K562 (cell line): Measurements from ENCODE around the gene NTN3. TPM values are rescaled to one million over a fixed set of nuclear protein-coding genes. Genes with fewer than 3 reads are reported as not detected.

Experiments
- ATAC-seq: fragments of 200-7000 bp; cut with Tn5 transposase; 3 replicates; pipeline ENCODE4 v1.9.1; 2020; ENCODE audit warnings: moderate library complexity
- BruUV-seq: library from RNA; stranded (reverse); fragments of 400-500 nt; replicated peaks from 2 replicates; lab custom pipeline; 2021; lab: Mats Ljungman, UMichigan
- CTCF ChIA-PET: fragments of 300-600 bp; formaldehyde crosslinking; extraction: SDS; loops from one replicate; lab custom pipeline; 2021; ENCODE audit warnings: low intra/inter-chr PET ratio; lab: Yijun Ruan, JAX
- POLR2A ChIA-PET: fragments of 300-600, 350-650 bp; sonication (Branson Sonifier 250); formaldehyde crosslinking; extraction: SDS; loops from one replicate; lab custom pipeline; 2021; ENCODE audit warnings: antibody characterized with exemption, inconsistent platforms; lab: Yijun Ruan, JAX
- DNase-seq, 4 experiments: peaks; one replicate each; pipeline versions ENCODE4 v3.0.0 to v3.0.0-alpha.2; 2011 to 2018; ENCODE audit warnings: low spot score in 3 of 4, mixed read lengths in 3 of 4; ENCODE audit errors: extremely low read depth in 1 of 4
- FAIRE-seq: peaks from 2 replicates; lab custom pipeline; 2011; peaks lifted over from hg19 to GRCh38; lab: Jason Lieb, UNC
- H2AFZ ChIP-seq: 2 replicates; pipeline ENCODE4 v1.6.0; 2011; ENCODE audit warnings: low read depth, low read length, control low read depth, inconsistent platforms
- H3K27ac ChIP-seq: fragments of 200-600 bp; 3 replicates; pipeline ENCODE4 v1.8.0; 2011; ENCODE audit warnings: low read depth, mild to moderate bottlenecking, control low read depth, inconsistent platforms, low read length, moderate library complexity, mixed read lengths; ENCODE audit errors: extremely low read depth
- H3K27me3 ChIP-seq, 2 experiments: fragments of 300-600 bp in 1 of 2; 2 replicates in 1 of 2; 3 replicates in 1 of 2; pipeline versions ENCODE4 v1.6.0 to v1.8.0; 2011; ENCODE audit warnings: inconsistent platforms in 2 of 2, low read length in 2 of 2, mild to moderate bottlenecking in 1 of 2, mixed read lengths in 1 of 2, moderate library complexity in 1 of 2; ENCODE audit not compliant: control insufficient read depth in 2 of 2, insufficient read depth in 2 of 2
- H3K36me3 ChIP-seq: fragments of 300-600 bp; 3 replicates; pipeline ENCODE4 v1.8.0; 2011; ENCODE audit warnings: mild to moderate bottlenecking, low read length, inconsistent platforms; ENCODE audit not compliant: control insufficient read depth, insufficient read depth
- H3K4me1 ChIP-seq, 2 experiments: fragments of 200-600 bp in 1 of 2; replicated peaks in 1 of 2; 2 replicates in 1 of 2; 3 replicates in 1 of 2; pipeline versions ENCODE4 v1.5.1 to v1.8.0; 2011; ENCODE audit warnings: inconsistent platforms in 2 of 2, low read length in 2 of 2, mild to moderate bottlenecking in 1 of 2, mixed read lengths in 1 of 2, moderate library complexity in 1 of 2; ENCODE audit not compliant: control insufficient read depth in 2 of 2, insufficient read depth in 2 of 2
- H3K4me2 ChIP-seq: 2 replicates; pipeline ENCODE4 v1.6.1; 2011; ENCODE audit warnings: low read length, control low read depth, inconsistent platforms, mixed read lengths; ENCODE audit not compliant: insufficient read depth
- H3K4me3 ChIP-seq: fragments of 200-600 bp; sonication (generic), shearing (Covaris generic); 2 replicates; pipeline ENCODE4 v1.5.1; 2016; ENCODE audit warnings: control low read depth, inconsistent platforms
- H3K79me2 ChIP-seq: fragments of 200-600 bp; 3 replicates; pipeline ENCODE4 v1.8.0; 2011; ENCODE audit warnings: low read length, inconsistent platforms; ENCODE audit not compliant: control insufficient read depth, insufficient read depth
- H3K9ac ChIP-seq, 2 experiments: 2 replicates each; pipeline versions ENCODE4 v1.6.0 to v1.6.1; 2011; ENCODE audit warnings: low read depth in 2 of 2, low read length in 2 of 2, control low read depth in 1 of 2, inconsistent platforms in 1 of 2, mild to moderate bottlenecking in 1 of 2, mixed read lengths in 1 of 2; ENCODE audit not compliant: insufficient read depth in 1 of 2
- H3K9me1 ChIP-seq: one replicate; pipeline ENCODE4 v1.6.0; 2011; ENCODE audit warnings: inconsistent platforms, mild to moderate bottlenecking, low read length, moderate library complexity; ENCODE audit not compliant: control insufficient read depth, insufficient read depth
- H3K9me3 ChIP-seq: replicated peaks from 2 replicates; pipeline ENCODE4 v1.5.1; 2011; ENCODE audit warnings: low read depth, low read length, inconsistent platforms; ENCODE audit not compliant: control insufficient read depth, insufficient read depth
- H4K20me1 ChIP-seq: replicated peaks from 2 replicates; pipeline ENCODE4 v1.6.1; 2011; ENCODE audit warnings: low read length, inconsistent platforms, mixed read lengths; ENCODE audit not compliant: control insufficient read depth, insufficient read depth
- BDP1 ChIP-seq: IDR thresholded peaks from 3 replicates; pipeline ENCODE4 v1.6.1; 2011; ENCODE audit not compliant: insufficient read length, insufficient read depth
- CEBPG ChIP-seq, 3 experiments: fragments of 200-800 bp in 1 of 3; sonication (Bioruptor generic) in 1 of 3; sonication (generic) in 1 of 3; formaldehyde crosslinking in 1 of 3; IDR thresholded peaks in 2 of 3; conservative IDR thresholded peaks in 1 of 3; 2 replicates each; pipeline versions ENCODE4 v1.6.1 to v1.8.0; 2016 to 2022; ENCODE audit warnings: missing compliant biosample characterization in 2 of 3, missing genetic modification characterization in 2 of 3, mild to moderate bottlenecking in 1 of 3, missing genetic modification reagents in 1 of 3
- CREBBP ChIP-seq: IDR thresholded peaks from one replicate; pipeline ENCODE4 v1.6.1; 2012; ENCODE audit warnings: low read depth, mild to moderate bottlenecking, control low read depth, inconsistent platforms, low read length
- FOXP4 ChIP-seq: sonication (generic); formaldehyde crosslinking; IDR thresholded peaks from 2 replicates; pipeline ENCODE4 v1.8.0; 2022; ENCODE audit warnings: mild to moderate bottlenecking, missing genetic modification reagents, borderline replicate concordance
- MEF2A ChIP-seq: IDR thresholded peaks from 2 replicates; pipeline ENCODE4 v1.6.1; 2011; ENCODE audit warnings: low read depth, mild to moderate bottlenecking, low read length, moderate library complexity; ENCODE audit not compliant: control insufficient read depth
- RBFOX2 ChIP-seq: fragments of 200-400 bp; formaldehyde crosslinking; IDR thresholded peaks from 2 replicates; pipeline ENCODE4 v1.6.1; 2017; ENCODE audit warnings: low read depth, mild to moderate bottlenecking, low read length, moderate library complexity
- RBM34 ChIP-seq: fragments of 200-400 bp; formaldehyde crosslinking; IDR thresholded peaks from 2 replicates; pipeline ENCODE4 v1.6.1; 2018; ENCODE audit warnings: low read length, borderline replicate concordance; ENCODE audit not compliant: insufficient read depth
- TEAD1 ChIP-seq, 2 experiments: fragments of 450-650 bp in 1 of 2; sonication (generic) in 1 of 2; formaldehyde crosslinking; IDR thresholded peaks; 2 replicates each; pipeline versions ENCODE4 v1.4.0 to v1.8.0; 2020 to 2022; ENCODE audit warnings: mild to moderate bottlenecking in 2 of 2, missing genetic modification reagents in 1 of 2
- WGBS: fragments of 100-300 bp; shearing (Covaris generic); methylation state at CpG from one replicate; pipeline ENCODE4 v1.1.6; 2016; ENCODE audit warnings: low coverage, mixed read lengths; ENCODE audit not compliant: insufficient coverage; ENCODE audit errors: missing lambda C conversion rate; 5-methylcytosine and 5-hydroxymethylcytosine counted together
- in situ Hi-C: fragments of 300-500 bp; cut with MboI; formaldehyde crosslinking; loops from 4 replicates; pipeline ENCODE4 v1.15.0; 2018; ENCODE audit warnings: inconsistent platforms, mixed read lengths
- intact Hi-C: fragments of 100-400 bp; cut with micrococcal nuclease; formaldehyde crosslinking; loops from 2 replicates; pipeline ENCODE4 v1.14.2; 2022
- polyA plus RNA-seq, 8 experiments: library from polyadenylated mRNA; depleted of rRNA in 4 of 8; stranded (reverse) in 5 of 8; unstranded in 3 of 8; fragments of >200 nt; fragmentation: Nextera tagmentation in 2 of 8; fragmentation: Illumina TruSeq in 1 of 8; extraction: Ambion mirVana in 2 of 8; extraction: Trizol in 1 of 8; gene quantifications; 2 replicates each; pipeline versions ENCODE4 v1.2.1 to v1.2.3, GENCODE V29; 2011 to 2014; ENCODE audit warnings: inconsistent platforms in 1 of 8, missing spikeins in 1 of 8
- total RNA-seq, 7 experiments: library from RNA; depleted of rRNA in 6 of 7; stranded (reverse); fragments of >200 nt in 6 of 7; fragmentation: Illumina TruSeq in 2 of 7; extraction: Trizol in 2 of 7; gene quantifications; 2 replicates each; pipeline versions ENCODE4 v1.2.1 to v1.2.3, GENCODE V29; 2011 to 2021; ENCODE audit warnings: low replicate concordance in 1 of 7
- TF ChIP-seq, protein P1 (sequence below): fragments of 450-650 bp; conservative IDR thresholded peaks from 2 replicates; pipeline ENCODE4 v1.6.1; 2016; ENCODE audit warnings: missing genetic modification characterization, low read depth, mild to moderate bottlenecking, missing compliant biosample characterization, moderate library complexity
- TF ChIP-seq, protein P2 (sequence below): fragments of 250-450 bp; sonication (Bioruptor Pico); IDR thresholded peaks from 2 replicates; pipeline ENCODE4 v1.4.0; 2020; ENCODE audit warnings: mild to moderate bottlenecking, moderate library complexity

Gene NTN3
- total and polyA plus RNA-seq, 9 of the 15 experiments (the other 6 are each of a cell fraction or from before 2014, with no cell fraction given), result not detected

GRCh38 chr16:2513405-2514332, 42.6 kb downstream of the NTN3 start, which contains the start of gene ATP6V0C:
ATP6V0C (plus strand) TSS chr16:2513952; CDS start chr16:2514104, 152 bp downstream.
- Histone ChIP-seq H3K9ac (peak within 1 kb of the TSS; percentile 90 to 96), H3K4me2 (peak within 1 kb of the TSS; percentile 94), H3K9me3 (no peaks in the 10 kb centered on the region), H3K4me3 (peak within 1 kb of the TSS; percentile 98), H3K9me1 (peaks cover 4% of the 10 kb centered on the region), H4K20me1 (peaks cover 38% of the 10 kb centered on the region), H3K27ac (peak within 1 kb of the TSS; percentile 96), H3K36me3 (peaks cover 32% of the 10 kb centered on the region), H3K27me3 (no peaks in the 10 kb centered on the region), H2AFZ (peak within 1 kb of the TSS; percentile 80), H3K79me2 (peaks cover 56% of the 10 kb centered on the region), H3K4me1 (peaks cover 55 to 94% of the 10 kb centered on the region in 2 experiments)
- CTCF ChIA-PET, result interaction anchor here (1.0 to 1.1 kb wide), 2 partner anchors 11 to 39 kb away, joined by 4 to 5 read pairs; partner anchors contain the start of gene TBC1D24
- FAIRE-seq (no peak), ATAC-seq (peak; percentile 88), DNase-seq (peak; percentile 88 to 96 (median 92))
- in situ Hi-C loops, result no loop called here
- POLR2A ChIA-PET, result interaction anchor here (0.6 to 2.1 kb wide), 8 partner anchors 11 to 641 kb away, joined by 3 to 6 read pairs (median 4); no protein-coding TSS in a partner anchor
- BruUV-seq, result no TSS peak
- intact Hi-C loops, result no loop called here
- 4% methylated on average over 70 of the region's 122 CpGs for WGBS
- no peak for TF ChIP-seq CREBBP
- TF ChIP-seq, protein P1, sequence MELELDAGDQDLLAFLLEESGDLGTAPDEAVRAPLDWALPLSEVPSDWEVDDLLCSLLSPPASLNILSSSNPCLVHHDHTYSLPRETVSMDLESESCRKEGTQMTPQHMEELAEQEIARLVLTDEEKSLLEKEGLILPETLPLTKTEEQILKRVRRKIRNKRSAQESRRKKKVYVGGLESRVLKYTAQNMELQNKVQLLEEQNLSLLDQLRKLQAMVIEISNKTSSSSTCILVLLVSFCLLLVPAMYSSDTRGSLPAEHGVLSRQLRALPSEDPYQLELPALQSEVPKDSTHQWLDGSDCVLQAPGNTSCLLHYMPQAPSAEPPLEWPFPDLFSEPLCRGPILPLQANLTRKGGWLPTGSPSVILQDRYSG (tag), result no peak
- peak; percentile 27 for TF ChIP-seq CEBPG (CRISPR knock-in tag; IDR thresholded peaks at IDR 0.05)
- TF ChIP-seq CEBPG (tag; conservative IDR thresholded peaks at IDR 0.05 in 1 of 2, IDR thresholded peaks at IDR 0.05 in 1 of 2), result no peak
- peak; percentile 60; the same call in 1 of the 2 replicates for TF ChIP-seq FOXP4 (CRISPR knock-in tag)
- TF ChIP-seq TEAD1 (CRISPR knock-in tag; IDR thresholded peaks at IDR 0.05), result peak; percentile 54 to 68; a peak in 2 of 4 replicates
- TF ChIP-seq, protein P2, sequence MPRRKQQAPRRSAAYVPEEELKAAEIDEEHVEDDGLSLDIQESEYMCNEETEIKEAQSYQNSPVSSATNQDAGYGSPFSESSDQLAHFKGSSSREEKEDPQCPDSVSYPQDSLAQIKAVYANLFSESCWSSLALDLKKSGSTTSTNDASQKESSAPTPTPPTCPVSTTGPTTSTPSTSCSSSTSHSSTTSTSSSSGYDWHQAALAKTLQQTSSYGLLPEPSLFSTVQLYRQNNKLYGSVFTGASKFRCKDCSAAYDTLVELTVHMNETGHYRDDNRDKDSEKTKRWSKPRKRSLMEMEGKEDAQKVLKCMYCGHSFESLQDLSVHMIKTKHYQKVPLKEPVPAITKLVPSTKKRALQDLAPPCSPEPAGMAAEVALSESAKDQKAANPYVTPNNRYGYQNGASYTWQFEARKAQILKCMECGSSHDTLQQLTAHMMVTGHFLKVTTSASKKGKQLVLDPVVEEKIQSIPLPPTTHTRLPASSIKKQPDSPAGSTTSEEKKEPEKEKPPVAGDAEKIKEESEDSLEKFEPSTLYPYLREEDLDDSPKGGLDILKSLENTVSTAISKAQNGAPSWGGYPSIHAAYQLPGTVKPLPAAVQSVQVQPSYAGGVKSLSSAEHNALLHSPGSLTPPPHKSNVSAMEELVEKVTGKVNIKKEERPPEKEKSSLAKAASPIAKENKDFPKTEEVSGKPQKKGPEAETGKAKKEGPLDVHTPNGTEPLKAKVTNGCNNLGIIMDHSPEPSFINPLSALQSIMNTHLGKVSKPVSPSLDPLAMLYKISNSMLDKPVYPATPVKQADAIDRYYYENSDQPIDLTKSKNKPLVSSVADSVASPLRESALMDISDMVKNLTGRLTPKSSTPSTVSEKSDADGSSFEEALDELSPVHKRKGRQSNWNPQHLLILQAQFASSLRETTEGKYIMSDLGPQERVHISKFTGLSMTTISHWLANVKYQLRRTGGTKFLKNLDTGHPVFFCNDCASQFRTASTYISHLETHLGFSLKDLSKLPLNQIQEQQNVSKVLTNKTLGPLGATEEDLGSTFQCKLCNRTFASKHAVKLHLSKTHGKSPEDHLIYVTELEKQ (CRISPR knock-in tag), result no peak
- no peak for TF ChIP-seq RBM34
- TF ChIP-seq MEF2A, result no peak
- peak; percentile 87 for TF ChIP-seq RBFOX2
- no peak for TF ChIP-seq BDP1
